Effector CD8-positive, alpha-beta T cell (primary cell): ENCODE measurements around the gene SIDT1.

Experiments
- DNase-seq: peaks from one replicate; lab custom pipeline; 2025; lab: John Stamatoyannopoulos, UW
- total RNA-seq, 4 experiments: gene quantifications; one replicate each; lab custom pipeline; 2026; lab: John Stamatoyannopoulos, UW

SIDT1 gene
- total RNA-seq, result 50.5 to 93.7 (median 70.8) reads per million in 4 experiments

GRCh38 chr3:113531826-113532697, at the start of gene SIDT1:
TSS of gene SIDT1 (plus strand) at chr3:113532555. CDS start at chr3:113533022, 467 bp downstream.
- peak; percentile 37 for DNase-seq

- DNase-seq, result no peak
These were observed 47.2 kb upstream of the SIDT1 start for GRCh38 chr3:113485161-113485609.

GRCh38 chr3:113495035-113495434, 37.3 kb upstream of the SIDT1 start:
- DNase-seq, result peak; percentile 7

- DNase-seq, result no peak
These were observed 35.4 kb upstream of the SIDT1 start for GRCh38 chr3:113496924-113497323.

GRCh38 chr3:113498221-113499005, 33.9 kb upstream of the SIDT1 start:
- DNase-seq, result no peak

- DNase-seq, result no peak
These were observed 33.3 kb upstream of the SIDT1 start for GRCh38 chr3:113499081-113499480.

GRCh38 chr3:113501597-113501996, 30.8 kb upstream of the SIDT1 start:
- DNase-seq, result no peak

GRCh38 chr3:113505867-113506266, 26.5 kb upstream of the SIDT1 start:
- no peak for DNase-seq

- DNase-seq, result no peak
These were observed 24.8 kb upstream of the SIDT1 start for GRCh38 chr3:113507501-113508067.

- no peak for DNase-seq
These were observed 23.4 kb upstream of the SIDT1 start for GRCh38 chr3:113508966-113509365.

GRCh38 chr3:113514265-113514769, 18.0 kb upstream of the SIDT1 start:
- no peak for DNase-seq

GRCh38 chr3:113516115-113516505, 16.2 kb upstream of the SIDT1 start:
- DNase-seq, result no peak

GRCh38 chr3:113521981-113522380, 10.4 kb upstream of the SIDT1 start:
- no peak for DNase-seq

- no peak for DNase-seq
These were observed 9.1 kb upstream of the SIDT1 start for GRCh38 chr3:113523241-113523640.

GRCh38 chr3:113532698-113533533, 561 bp downstream of the SIDT1 start:
- peak; percentile 20 for DNase-seq

- peak; percentile 8 for DNase-seq
These were observed 1.2 kb downstream of the SIDT1 start for GRCh38 chr3:113533534-113533892.

- peak; percentile 11 for DNase-seq
These were observed 2.0 kb downstream of the SIDT1 start for GRCh38 chr3:113534365-113534764.

GRCh38 chr3:113535898-113536297, 3.5 kb downstream of the SIDT1 start:
- DNase-seq, result no peak

- no peak for DNase-seq
These were observed 4.3 kb downstream of the SIDT1 start for GRCh38 chr3:113536627-113537101.

- DNase-seq, result no peak
These were observed 4.8 kb downstream of the SIDT1 start for GRCh38 chr3:113537155-113537554.

GRCh38 chr3:113541519-113541918, 9.2 kb downstream of the SIDT1 start:
- DNase-seq, result no peak
